HL-60 (cell line): ENCODE measurements around the gene RBMS2.
A peak's percentile ranks its signal among the peaks of the same experiment; 100 is the strongest.

Source experiments
- DNase-seq, 2 experiments: peaks; one replicate each; pipeline ENCODE4 v3.0.0-alpha.2; 2010 to 2020; ENCODE audit warnings: low read depth in 1 of 2, low spot score in 1 of 2
- H3K27ac ChIP-seq: fragments of 250-450 bp; sonication (Bioruptor Pico); replicated peaks from 2 replicates; pipeline ENCODE4 v1.5.1; 2020; ENCODE audit warnings: mild to moderate bottlenecking, moderate library complexity
- H3K27me3 ChIP-seq: fragments of 250-450 bp; sonication (Bioruptor Pico); 2 replicates; pipeline ENCODE4 v1.5.1; 2021; ENCODE audit warnings: mild to moderate bottlenecking, moderate library complexity; ENCODE audit not compliant: insufficient read depth, poor library complexity, severe bottlenecking
- H3K4me3 ChIP-seq: replicated peaks from 2 replicates; pipeline ENCODE4 v1.5.1; 2011; ENCODE audit warnings: mild to moderate bottlenecking, control low read depth, low read length; ENCODE audit not compliant: insufficient read depth
- GABPA ChIP-seq: IDR thresholded peaks from 2 replicates; pipeline ENCODE4 v1.6.1; 2012; ENCODE audit warnings: low read depth
- POLR2AphosphoS5 ChIP-seq: IDR thresholded peaks from 2 replicates; pipeline ENCODE4 v1.6.1; 2012; ENCODE audit warnings: low read depth
- SPI1 ChIP-seq: IDR thresholded peaks from 2 replicates; pipeline ENCODE4 v1.6.1; 2012; ENCODE audit warnings: low read depth, mild to moderate bottlenecking, borderline replicate concordance
- TF ChIP-seq, protein P1 (sequence below): IDR thresholded peaks from 2 replicates; pipeline ENCODE4 v1.6.1; 2012; ENCODE audit warnings: low read depth; ENCODE audit not compliant: insufficient replicate concordance
- TF ChIP-seq, protein P2 (sequence below): IDR thresholded peaks from one replicate; pipeline ENCODE4 v1.5.1; 2011; ENCODE audit warnings: low read length, control low read depth, inconsistent platforms; ENCODE audit not compliant: insufficient read depth

Gene RBMS2

GRCh38 chr12:56520048-56520447 is 1.6 kb upstream of the RBMS2 start:
- H3K27me3 ChIP-seq = no peaks in the 10 kb centered on the region
- H3K27ac ChIP-seq = no peak overlapping the region
- TF ChIP-seq POLR2AphosphoS5 (no peak), GABPA (no peak), SPI1 (no peak)
- TF ChIP-seq, protein P1, sequence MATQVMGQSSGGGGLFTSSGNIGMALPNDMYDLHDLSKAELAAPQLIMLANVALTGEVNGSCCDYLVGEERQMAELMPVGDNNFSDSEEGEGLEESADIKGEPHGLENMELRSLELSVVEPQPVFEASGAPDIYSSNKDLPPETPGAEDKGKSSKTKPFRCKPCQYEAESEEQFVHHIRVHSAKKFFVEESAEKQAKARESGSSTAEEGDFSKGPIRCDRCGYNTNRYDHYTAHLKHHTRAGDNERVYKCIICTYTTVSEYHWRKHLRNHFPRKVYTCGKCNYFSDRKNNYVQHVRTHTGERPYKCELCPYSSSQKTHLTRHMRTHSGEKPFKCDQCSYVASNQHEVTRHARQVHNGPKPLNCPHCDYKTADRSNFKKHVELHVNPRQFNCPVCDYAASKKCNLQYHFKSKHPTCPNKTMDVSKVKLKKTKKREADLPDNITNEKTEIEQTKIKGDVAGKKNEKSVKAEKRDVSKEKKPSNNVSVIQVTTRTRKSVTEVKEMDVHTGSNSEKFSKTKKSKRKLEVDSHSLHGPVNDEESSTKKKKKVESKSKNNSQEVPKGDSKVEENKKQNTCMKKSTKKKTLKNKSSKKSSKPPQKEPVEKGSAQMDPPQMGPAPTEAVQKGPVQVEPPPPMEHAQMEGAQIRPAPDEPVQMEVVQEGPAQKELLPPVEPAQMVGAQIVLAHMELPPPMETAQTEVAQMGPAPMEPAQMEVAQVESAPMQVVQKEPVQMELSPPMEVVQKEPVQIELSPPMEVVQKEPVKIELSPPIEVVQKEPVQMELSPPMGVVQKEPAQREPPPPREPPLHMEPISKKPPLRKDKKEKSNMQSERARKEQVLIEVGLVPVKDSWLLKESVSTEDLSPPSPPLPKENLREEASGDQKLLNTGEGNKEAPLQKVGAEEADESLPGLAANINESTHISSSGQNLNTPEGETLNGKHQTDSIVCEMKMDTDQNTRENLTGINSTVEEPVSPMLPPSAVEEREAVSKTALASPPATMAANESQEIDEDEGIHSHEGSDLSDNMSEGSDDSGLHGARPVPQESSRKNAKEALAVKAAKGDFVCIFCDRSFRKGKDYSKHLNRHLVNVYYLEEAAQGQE = no peak
- TF ChIP-seq, protein P2, sequence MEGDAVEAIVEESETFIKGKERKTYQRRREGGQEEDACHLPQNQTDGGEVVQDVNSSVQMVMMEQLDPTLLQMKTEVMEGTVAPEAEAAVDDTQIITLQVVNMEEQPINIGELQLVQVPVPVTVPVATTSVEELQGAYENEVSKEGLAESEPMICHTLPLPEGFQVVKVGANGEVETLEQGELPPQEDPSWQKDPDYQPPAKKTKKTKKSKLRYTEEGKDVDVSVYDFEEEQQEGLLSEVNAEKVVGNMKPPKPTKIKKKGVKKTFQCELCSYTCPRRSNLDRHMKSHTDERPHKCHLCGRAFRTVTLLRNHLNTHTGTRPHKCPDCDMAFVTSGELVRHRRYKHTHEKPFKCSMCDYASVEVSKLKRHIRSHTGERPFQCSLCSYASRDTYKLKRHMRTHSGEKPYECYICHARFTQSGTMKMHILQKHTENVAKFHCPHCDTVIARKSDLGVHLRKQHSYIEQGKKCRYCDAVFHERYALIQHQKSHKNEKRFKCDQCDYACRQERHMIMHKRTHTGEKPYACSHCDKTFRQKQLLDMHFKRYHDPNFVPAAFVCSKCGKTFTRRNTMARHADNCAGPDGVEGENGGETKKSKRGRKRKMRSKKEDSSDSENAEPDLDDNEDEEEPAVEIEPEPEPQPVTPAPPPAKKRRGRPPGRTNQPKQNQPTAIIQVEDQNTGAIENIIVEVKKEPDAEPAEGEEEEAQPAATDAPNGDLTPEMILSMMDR = no peak
- DNase-seq = no peak
- no peak overlapping the region for H3K4me3 ChIP-seq

DNA sequence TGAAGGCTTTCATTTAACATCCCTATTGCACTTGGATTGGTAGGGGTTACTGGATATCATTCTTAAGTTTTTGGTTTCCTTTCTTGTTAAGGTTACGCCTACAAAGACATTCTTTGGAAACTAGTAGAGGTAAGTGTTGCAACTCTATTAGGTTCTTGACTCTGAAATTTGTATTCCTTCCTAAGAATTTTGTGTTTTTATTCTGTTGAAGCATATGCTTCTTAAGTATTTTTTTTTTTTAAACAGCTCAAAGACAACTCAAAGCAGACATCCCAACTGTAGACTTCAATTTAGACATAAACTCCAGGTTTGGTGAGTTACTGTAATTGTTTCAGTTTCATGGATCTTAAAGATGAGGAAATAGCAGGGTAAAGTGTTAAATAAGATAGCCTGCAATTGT is 1.1 kb upstream of the RBMS2 start:
- DNase-seq = no peak
- H3K27me3 ChIP-seq = no peaks in the 10 kb centered on the region
- TF ChIP-seq GABPA (no peak), SPI1 (no peak), POLR2AphosphoS5 (no peak)
- TF ChIP-seq, protein P2 = no peak
- TF ChIP-seq, protein P1 = no peak
- no peak overlapping the region for H3K27ac ChIP-seq
- no peak overlapping the region for H3K4me3 ChIP-seq

GRCh38 chr12:56521209-56521589 is 421 bp upstream of the RBMS2 start:
- TF ChIP-seq, protein P1 = no peak
- TF ChIP-seq, protein P2 = no peak
- no peak for TF ChIP-seq POLR2AphosphoS5
- TF ChIP-seq SPI1 = no peak
- no peak for TF ChIP-seq GABPA
- H3K4me3 ChIP-seq = peak overlapping the region; percentile 38
- no peak overlapping the region for H3K27ac ChIP-seq
- peak in 1 of 2 experiments; percentile 67 for DNase-seq
- H3K27me3 ChIP-seq = no peaks in the 10 kb centered on the region
